ENCODE measurements around the gene COA8.

Gene COA8

GRCh38 chr14:103555559-103556337 is 7.0 kb upstream of the COA8 start:
- H3K4me3 ChIP-seq (ENCODE audit: low read length), result no peak overlapping the region
- no peak for TF ChIP-seq ZNF274 (IDR thresholded peaks at IDR 0.05; ENCODE audit: low read depth, low read length)

- no peak for TF ChIP-seq ZNF274 (IDR thresholded peaks at IDR 0.05; ENCODE audit: low read depth, low read length)
- H3K4me3 ChIP-seq (ENCODE audit: low read length), result no peak overlapping the region
Measured at GRCh38 chr14:103556946-103557758, 5.6 kb upstream of the COA8 start.

GRCh38 chr14:103558071-103558882 is 4.5 kb upstream of the COA8 start:
- no peak overlapping the region for H3K4me3 ChIP-seq (ENCODE audit: low read length)
- no peak for TF ChIP-seq ZNF274 (IDR thresholded peaks at IDR 0.05; ENCODE audit: low read depth, low read length)

- H3K4me3 ChIP-seq (ENCODE audit: low read length), result no peak overlapping the region
- no peak for TF ChIP-seq ZNF274 (IDR thresholded peaks at IDR 0.05; ENCODE audit: low read depth, low read length)
Measured at GRCh38 chr14:103559766-103560165, 3.0 kb upstream of the COA8 start.

GRCh38 chr14:103560691-103561090 is 2.1 kb upstream of the COA8 start:
- no peak for TF ChIP-seq ZNF274 (IDR thresholded peaks at IDR 0.05; ENCODE audit: low read depth, low read length)
- H3K4me3 ChIP-seq (ENCODE audit: low read length), result peak overlapping the region; percentile 95; the same call in 1 of the 2 replicates

GRCh38 chr14:103561381-103562178 is 1.2 kb upstream of the COA8 start:
- TF ChIP-seq ZNF274 (IDR thresholded peaks at IDR 0.05; ENCODE audit: low read depth, low read length), result no peak
- peak overlapping the region; percentile 95 for H3K4me3 ChIP-seq (ENCODE audit: low read length)

GRCh38 chr14:103562179-103562428 is 656 bp upstream of the COA8 start:
- peak overlapping the region; percentile 95 for H3K4me3 ChIP-seq (ENCODE audit: low read length)
- no peak for TF ChIP-seq ZNF274 (IDR thresholded peaks at IDR 0.05; ENCODE audit: low read depth, low read length)

GRCh38 chr14:103563226-103563620 is 463 bp downstream of the COA8 start:
- TF ChIP-seq ZNF274 (IDR thresholded peaks at IDR 0.05; ENCODE audit: low read depth, low read length), result no peak
- peak overlapping the region; percentile 95 for H3K4me3 ChIP-seq (ENCODE audit: low read length)

GRCh38 chr14:103563844-103564505 is 1.2 kb downstream of the COA8 start:
- no peak for TF ChIP-seq ZNF274 (IDR thresholded peaks at IDR 0.05; ENCODE audit: low read depth, low read length)
- peak overlapping the region; percentile 95 for H3K4me3 ChIP-seq (ENCODE audit: low read length)

- no peak for TF ChIP-seq ZNF274 (IDR thresholded peaks at IDR 0.05; ENCODE audit: low read depth, low read length)
- H3K4me3 ChIP-seq (ENCODE audit: low read length), result no peak overlapping the region
Measured at GRCh38 chr14:103568952-103569351, 6.2 kb downstream of the COA8 start.

GRCh38 chr14:103569408-103569807 is 6.6 kb downstream of the COA8 start:
- no peak overlapping the region for H3K4me3 ChIP-seq (ENCODE audit: low read length)
- no peak for TF ChIP-seq ZNF274 (IDR thresholded peaks at IDR 0.05; ENCODE audit: low read depth, low read length)

GRCh38 chr14:103574104-103574503 is 11.3 kb downstream of the COA8 start:
- TF ChIP-seq ZNF274 (IDR thresholded peaks at IDR 0.05; ENCODE audit: low read depth, low read length), result no peak
- H3K4me3 ChIP-seq (ENCODE audit: low read length), result no peak overlapping the region

- no peak for TF ChIP-seq ZNF274 (IDR thresholded peaks at IDR 0.05; ENCODE audit: low read depth, low read length)
- no peak overlapping the region for H3K4me3 ChIP-seq (ENCODE audit: low read length)
Measured at GRCh38 chr14:103574707-103575285, 12.0 kb downstream of the COA8 start.
